Activated CD4-positive, alpha-beta memory T cell treated with anti-CD3 and anti-CD28 coated beads for 36 hours (primary cell): Measurements from ENCODE around the gene FARS2. TPM values are rescaled to one million over a fixed set of nuclear protein-coding genes. Genes with fewer than 3 reads are reported as not detected.

Experiments used
- CTCF ChIA-PET: fragments of 350-600 bp; sonication (Branson Sonifier 250); formaldehyde crosslinking; loops from one replicate; lab custom pipeline; 2021; ENCODE audit warnings: antibody characterized with exemption, inconsistent platforms; lab: Charles Lee
- POLR2A ChIA-PET: fragments of 350-600 bp; sonication (Branson Sonifier 250); formaldehyde crosslinking; loops from one replicate; lab custom pipeline; 2021; ENCODE audit warnings: antibody characterized with exemption; lab: Charles Lee
- DNase-seq: peaks from one replicate; pipeline ENCODE4 v3.0.0-alpha.2; 2020
- H3K27ac Mint-ChIP-seq: one replicate; pipeline ENCODE4 v1.8.0; 2021; ENCODE audit warnings: mixed read lengths
- H3K27me3 Mint-ChIP-seq: one replicate; pipeline ENCODE4 v1.8.0; 2021; ENCODE audit warnings: mixed read lengths
- H3K36me3 Mint-ChIP-seq: one replicate; pipeline ENCODE4 v1.8.0; 2021; ENCODE audit warnings: mixed read lengths
- H3K4me1 Mint-ChIP-seq: one replicate; pipeline ENCODE4 v1.8.0; 2021; ENCODE audit warnings: low read depth, mixed read lengths
- H3K4me3 Mint-ChIP-seq: one replicate; pipeline ENCODE4 v1.8.0; 2021; ENCODE audit warnings: mild to moderate bottlenecking, mixed read lengths
- H3K9me3 Mint-ChIP-seq: one replicate; pipeline ENCODE4 v1.8.0; 2021; ENCODE audit warnings: mixed read lengths
- intact Hi-C: fragments of 100-400 bp; cut with micrococcal nuclease; formaldehyde crosslinking; loops from one replicate; pipeline ENCODE4 v1.15.1; 2023
- total RNA-seq, 2 experiments: library from RNA; stranded (reverse); gene quantifications; one replicate each; pipeline ENCODE4 v1.2.3, GENCODE V29; 2021

The FARS2 gene
- total RNA-seq, 2 experiments from 2014 or later = 22.7 to 23.7 TPM

- Mint-ChIP-seq H3K36me3 (peaks cover 14% of the 10 kb centered on the region), H3K27ac (no peak overlapping the region), H3K9me3 (peaks cover 4% of the 10 kb centered on the region), H3K27me3 (no peaks in the 10 kb centered on the region), H3K4me1 (no peaks in the 10 kb centered on the region), H3K4me3 (no peak overlapping the region)
- ChIA-PET POLR2A (no interaction called here), CTCF (no interaction called here)
- no peak for DNase-seq
- intact Hi-C loops = no loop called here
Measured at GRCh38 chr6:5762561-5762968, 501.3 kb downstream of the FARS2 start.

- H3K27ac Mint-ChIP-seq = no peak overlapping the region
- intact Hi-C loops = no loop called here
- ChIA-PET POLR2A (no interaction called here), CTCF (no interaction called here)
- peaks cover 6% of the 10 kb centered on the region for H3K9me3 Mint-ChIP-seq
- H3K4me1 Mint-ChIP-seq = no peaks in the 10 kb centered on the region
- no peak for DNase-seq
- H3K4me3 Mint-ChIP-seq = no peak overlapping the region
- H3K36me3 Mint-ChIP-seq = peaks cover 17% of the 10 kb centered on the region
- H3K27me3 Mint-ChIP-seq = no peaks in the 10 kb centered on the region
Measured at GRCh38 chr6:5763407-5763806, 502.1 kb downstream of the FARS2 start.

DNA sequence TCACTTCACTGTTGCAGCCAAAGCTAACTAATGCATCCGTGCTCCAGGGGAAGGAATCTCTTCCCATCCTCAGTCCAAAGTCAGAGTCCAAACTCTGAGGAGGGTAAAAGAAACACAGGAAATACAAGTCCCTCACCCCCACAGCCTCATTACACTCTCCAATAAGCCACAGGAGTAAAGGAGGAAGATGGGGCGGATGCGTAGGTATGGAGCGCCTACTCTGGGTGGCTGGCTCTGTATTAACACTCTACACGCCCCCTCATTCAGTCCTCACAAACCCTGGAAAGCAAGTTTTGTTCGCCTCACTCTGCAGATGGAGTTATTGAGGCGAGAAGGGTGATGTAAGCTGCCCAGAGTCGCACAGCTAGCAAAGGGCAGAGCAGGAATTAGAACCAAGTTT lies 502.6 kb downstream of the FARS2 start:
- intact Hi-C loops = no loop called here
- ChIA-PET CTCF (no interaction called here), POLR2A (no interaction called here)
- H3K4me3 Mint-ChIP-seq = no peak overlapping the region
- no peaks in the 10 kb centered on the region for H3K27me3 Mint-ChIP-seq
- peaks cover 10% of the 10 kb centered on the region for H3K9me3 Mint-ChIP-seq
- no peaks in the 10 kb centered on the region for H3K4me1 Mint-ChIP-seq
- no peak overlapping the region for H3K27ac Mint-ChIP-seq
- peaks cover 21% of the 10 kb centered on the region for H3K36me3 Mint-ChIP-seq
- DNase-seq = no peak

DNA sequence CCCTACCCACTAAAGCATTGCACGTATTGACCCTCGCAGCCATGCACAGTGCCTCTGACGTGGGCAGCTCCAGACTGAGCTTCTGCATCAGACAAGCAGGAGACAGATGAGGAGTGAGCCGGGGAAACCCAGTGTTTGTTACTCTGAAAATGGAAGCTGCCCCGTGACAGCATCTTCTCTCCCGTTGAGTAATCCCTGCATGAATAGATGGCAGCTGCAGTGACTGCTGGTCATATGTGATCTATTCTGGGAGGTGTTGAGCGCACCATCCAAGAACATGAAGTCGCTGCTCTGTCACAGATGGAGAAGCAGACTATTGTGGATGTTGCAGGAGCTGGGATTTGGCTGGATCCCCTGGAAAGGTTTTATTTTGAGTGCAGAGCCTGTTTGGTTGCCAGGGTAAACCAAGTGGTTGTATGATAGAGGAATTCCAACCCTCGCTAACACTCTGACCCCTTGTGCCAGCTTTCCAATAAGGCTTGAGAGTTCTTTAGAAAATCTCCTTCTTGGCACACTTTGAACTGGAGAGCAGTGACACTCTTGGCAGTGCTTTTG lies 503.2 kb downstream of the FARS2 start:
- intact Hi-C loops = no loop called here
- Mint-ChIP-seq H3K27ac (no peak overlapping the region), H3K36me3 (peaks cover 21% of the 10 kb centered on the region), H3K4me1 (no peaks in the 10 kb centered on the region), H3K27me3 (no peaks in the 10 kb centered on the region), H3K9me3 (peaks cover 10% of the 10 kb centered on the region), H3K4me3 (no peak overlapping the region)
- ChIA-PET POLR2A (no interaction called here), CTCF (no interaction called here)
- DNase-seq = no peak

GRCh38 chr6:5765141-5765760 lies 503.9 kb downstream of the FARS2 start:
- H3K27me3 Mint-ChIP-seq = no peaks in the 10 kb centered on the region
- DNase-seq = no peak
- H3K36me3 Mint-ChIP-seq = peaks cover 21% of the 10 kb centered on the region
- intact Hi-C loops = no loop called here
- H3K27ac Mint-ChIP-seq = no peak overlapping the region
- peaks cover 10% of the 10 kb centered on the region for H3K9me3 Mint-ChIP-seq
- no peak overlapping the region for H3K4me3 Mint-ChIP-seq
- no peaks in the 10 kb centered on the region for H3K4me1 Mint-ChIP-seq
- ChIA-PET CTCF (no interaction called here), POLR2A (no interaction called here)

- Mint-ChIP-seq H3K27ac (no peak overlapping the region), H3K4me1 (no peaks in the 10 kb centered on the region), H3K36me3 (peaks cover 24% of the 10 kb centered on the region), H3K27me3 (no peaks in the 10 kb centered on the region), H3K4me3 (no peak overlapping the region), H3K9me3 (peaks cover 10% of the 10 kb centered on the region)
- intact Hi-C loops = no loop called here
- DNase-seq = no peak
- CTCF ChIA-PET = no interaction called here
- POLR2A ChIA-PET = no interaction called here
Measured at GRCh38 chr6:5766260-5766659, 504.9 kb downstream of the FARS2 start.

- Mint-ChIP-seq H3K27ac (no peak overlapping the region), H3K36me3 (peaks cover 24% of the 10 kb centered on the region), H3K9me3 (peaks cover 10% of the 10 kb centered on the region), H3K4me1 (no peaks in the 10 kb centered on the region), H3K27me3 (no peaks in the 10 kb centered on the region), H3K4me3 (no peak overlapping the region)
- intact Hi-C loops = no loop called here
- no peak for DNase-seq
- ChIA-PET CTCF (no interaction called here), POLR2A (no interaction called here)
Measured at GRCh38 chr6:5767471-5767870, 506.2 kb downstream of the FARS2 start.

- Mint-ChIP-seq H3K27ac (no peak overlapping the region), H3K4me1 (no peaks in the 10 kb centered on the region), H3K27me3 (no peaks in the 10 kb centered on the region), H3K4me3 (no peak overlapping the region), H3K36me3 (peaks cover 23% of the 10 kb centered on the region), H3K9me3 (peaks cover 10% of the 10 kb centered on the region)
- ChIA-PET POLR2A (no interaction called here), CTCF (no interaction called here)
- DNase-seq = no peak
- intact Hi-C loops = no loop called here
Measured at GRCh38 chr6:5771211-5771610, 509.9 kb downstream of the FARS2 start.

DNA sequence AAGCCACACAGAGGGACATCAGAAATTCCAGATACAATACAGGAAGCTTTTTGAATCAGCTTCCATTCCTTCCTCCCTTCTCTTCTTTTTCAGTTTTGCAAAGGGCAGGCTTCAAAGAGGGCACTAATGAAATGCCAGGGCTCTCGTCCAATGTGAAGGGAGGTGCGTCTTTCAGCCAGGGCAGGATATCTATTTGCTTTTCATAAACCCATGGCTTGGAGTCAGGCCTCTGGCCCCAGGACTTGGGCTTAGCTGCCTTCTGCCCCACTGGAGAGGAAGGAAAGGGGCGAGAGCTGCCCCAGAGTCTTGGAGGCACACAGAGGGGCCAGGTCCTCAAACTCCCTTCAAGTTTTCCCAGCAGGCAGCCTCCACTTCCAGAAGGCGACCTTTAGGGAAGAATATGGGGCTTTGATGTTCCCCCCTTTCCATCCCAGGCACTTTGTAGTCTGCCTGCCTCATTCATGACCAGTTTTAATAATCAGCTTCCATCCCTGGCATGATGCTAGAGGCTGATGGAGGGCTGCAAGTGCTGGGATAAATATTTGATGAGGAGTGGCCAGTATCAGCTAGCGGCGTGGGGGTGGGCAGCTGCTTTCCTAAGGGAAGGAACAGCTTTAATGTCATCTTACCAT lies 510.6 kb downstream of the FARS2 start:
- intact Hi-C loops = no loop called here
- H3K9me3 Mint-ChIP-seq = peaks cover 6% of the 10 kb centered on the region
- DNase-seq = no peak
- H3K36me3 Mint-ChIP-seq = peaks cover 19% of the 10 kb centered on the region
- H3K27me3 Mint-ChIP-seq = no peaks in the 10 kb centered on the region
- H3K4me3 Mint-ChIP-seq = no peak overlapping the region
- no peaks in the 10 kb centered on the region for H3K4me1 Mint-ChIP-seq
- ChIA-PET POLR2A (no interaction called here), CTCF (no interaction called here)
- H3K27ac Mint-ChIP-seq = no peak overlapping the region

DNA sequence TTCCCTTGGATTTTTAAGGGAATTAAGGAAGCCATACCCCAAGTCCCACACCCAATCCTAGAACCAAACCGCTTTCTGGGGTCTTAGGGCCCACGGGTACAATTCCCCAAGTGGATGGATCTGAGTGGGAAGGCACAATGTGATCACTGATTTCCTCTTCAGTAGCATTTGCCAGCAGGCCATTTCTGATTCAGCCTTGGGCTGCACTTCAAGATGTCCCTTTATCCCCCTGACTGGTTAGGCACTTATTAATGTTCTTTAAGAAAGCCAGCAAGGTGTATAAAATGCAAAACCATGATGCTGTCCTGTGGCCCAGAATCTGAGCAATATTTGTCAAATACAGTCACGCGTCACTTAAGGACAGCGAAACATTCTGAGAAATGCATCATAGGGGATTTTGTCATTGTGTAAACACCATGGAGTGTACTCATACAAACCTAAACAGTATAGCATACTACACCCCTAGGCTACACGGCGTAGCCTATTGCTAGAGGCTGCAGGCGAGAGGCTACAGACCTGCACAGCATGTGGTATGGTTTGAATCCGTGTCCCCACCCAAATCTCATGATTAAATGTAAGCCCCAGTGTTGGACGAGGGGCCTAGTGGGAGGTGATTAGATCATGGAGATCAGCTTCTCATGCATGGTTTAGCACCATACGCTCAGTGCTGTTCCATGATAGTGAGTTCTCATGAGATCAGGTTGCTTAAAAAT lies 511.3 kb downstream of the FARS2 start:
- no peak for DNase-seq
- intact Hi-C loops = no loop called here
- ChIA-PET CTCF (no interaction called here), POLR2A (no interaction called here)
- no peaks in the 10 kb centered on the region for H3K4me1 Mint-ChIP-seq
- no peaks in the 10 kb centered on the region for H3K27me3 Mint-ChIP-seq
- H3K27ac Mint-ChIP-seq = no peak overlapping the region
- H3K9me3 Mint-ChIP-seq = peaks cover 6% of the 10 kb centered on the region
- no peak overlapping the region for H3K4me3 Mint-ChIP-seq
- H3K36me3 Mint-ChIP-seq = peaks cover 14% of the 10 kb centered on the region

DNA sequence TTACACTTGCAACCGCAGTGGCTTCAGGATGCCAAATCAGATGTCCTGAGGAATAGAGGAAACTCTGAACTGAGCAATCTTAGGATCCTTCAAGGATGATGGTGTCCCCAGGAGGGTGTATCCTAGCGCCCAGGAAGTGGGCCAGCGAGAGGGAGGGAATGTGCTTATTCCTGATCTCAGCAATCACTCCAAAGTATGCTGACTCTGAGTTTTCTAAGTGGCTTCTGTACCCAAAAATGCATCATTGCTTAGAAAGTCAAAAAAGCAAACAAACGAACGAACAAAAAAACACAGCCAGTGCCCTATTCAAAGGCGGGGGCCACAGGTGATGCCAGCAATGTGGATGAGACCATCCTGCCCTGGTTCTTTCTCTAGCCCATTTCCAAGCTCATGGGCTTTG lies 514.8 kb downstream of the FARS2 start:
- CTCF ChIA-PET = no interaction called here
- Mint-ChIP-seq H3K4me3 (no peak overlapping the region), H3K9me3 (no peaks in the 10 kb centered on the region), H3K27me3 (no peaks in the 10 kb centered on the region), H3K4me1 (no peaks in the 10 kb centered on the region), H3K27ac (no peak overlapping the region), H3K36me3 (peaks cover 6% of the 10 kb centered on the region)
- no peak for DNase-seq
- intact Hi-C loops = no loop called here
- POLR2A ChIA-PET = no interaction called here

DNA sequence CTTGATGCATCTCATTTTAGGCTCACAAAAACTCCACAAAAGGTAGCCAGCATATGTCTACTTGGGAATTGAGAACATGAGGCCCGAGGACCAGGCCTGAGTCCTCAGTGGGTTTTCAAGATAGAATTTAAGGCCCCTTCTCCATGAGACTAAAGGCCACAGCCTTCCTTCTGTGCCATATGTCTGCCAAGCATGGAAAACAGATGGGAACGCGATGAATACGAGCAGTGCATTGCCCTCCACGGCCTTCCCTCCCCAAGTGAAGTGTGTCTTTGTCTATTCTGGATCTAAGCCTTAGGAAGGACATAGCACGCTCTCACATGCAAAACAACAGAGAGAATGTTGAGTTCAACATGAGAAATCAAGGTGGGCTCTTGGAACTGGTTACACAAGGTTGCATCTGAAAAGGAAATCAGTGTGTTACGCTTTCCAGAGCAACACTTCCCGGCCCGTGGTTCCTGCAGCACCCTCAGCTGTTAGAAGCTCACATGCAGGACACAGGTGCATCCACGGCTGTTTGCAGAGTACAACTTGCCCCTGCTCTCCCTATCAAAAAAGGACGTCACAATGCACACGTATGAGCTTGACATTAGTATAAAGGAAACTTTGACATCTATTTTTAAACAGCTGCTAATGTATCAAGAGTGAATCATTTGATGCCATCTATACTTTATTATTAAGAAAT lies 515.5 kb downstream of the FARS2 start:
- peaks cover 1% of the 10 kb centered on the region for H3K36me3 Mint-ChIP-seq
- ChIA-PET CTCF (no interaction called here), POLR2A (no interaction called here)
- intact Hi-C loops = no loop called here
- no peak for DNase-seq
- H3K27ac Mint-ChIP-seq = no peak overlapping the region
- no peaks in the 10 kb centered on the region for H3K9me3 Mint-ChIP-seq
- H3K4me1 Mint-ChIP-seq = no peaks in the 10 kb centered on the region
- no peak overlapping the region for H3K4me3 Mint-ChIP-seq
- H3K27me3 Mint-ChIP-seq = no peaks in the 10 kb centered on the region
